DLD1 (cell line): ENCODE measurements around the gene ZNF319.

Experiments used
- in situ Hi-C: cut with HindIII; loops from 2 replicates; pipeline ENCODE4 v1.10.0; 2017; ENCODE audit warnings: low sequenced_read_pairs

Gene ZNF319

DNA sequence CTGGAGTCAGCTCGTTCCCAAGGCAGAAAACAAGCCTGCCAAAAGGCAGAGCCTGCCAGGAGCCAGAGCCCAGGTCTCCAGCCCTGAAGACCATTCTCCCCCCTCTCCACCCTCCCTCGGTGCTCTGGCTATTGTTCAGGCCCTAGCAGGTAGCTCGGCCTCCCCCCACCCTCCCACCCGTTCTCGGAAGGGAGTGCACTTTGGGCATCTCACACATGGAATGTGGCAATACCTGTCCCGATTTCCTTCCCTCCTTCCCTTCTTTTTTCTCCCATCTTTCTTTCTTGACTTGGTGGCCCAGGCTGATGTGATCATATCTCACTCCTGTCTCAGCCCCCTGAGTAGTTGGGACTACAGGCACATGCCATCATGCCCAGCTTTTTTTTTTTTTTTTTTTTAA is 41.9 kb downstream of the ZNF319 start:
- in situ Hi-C loops = no loop called here

DNA sequence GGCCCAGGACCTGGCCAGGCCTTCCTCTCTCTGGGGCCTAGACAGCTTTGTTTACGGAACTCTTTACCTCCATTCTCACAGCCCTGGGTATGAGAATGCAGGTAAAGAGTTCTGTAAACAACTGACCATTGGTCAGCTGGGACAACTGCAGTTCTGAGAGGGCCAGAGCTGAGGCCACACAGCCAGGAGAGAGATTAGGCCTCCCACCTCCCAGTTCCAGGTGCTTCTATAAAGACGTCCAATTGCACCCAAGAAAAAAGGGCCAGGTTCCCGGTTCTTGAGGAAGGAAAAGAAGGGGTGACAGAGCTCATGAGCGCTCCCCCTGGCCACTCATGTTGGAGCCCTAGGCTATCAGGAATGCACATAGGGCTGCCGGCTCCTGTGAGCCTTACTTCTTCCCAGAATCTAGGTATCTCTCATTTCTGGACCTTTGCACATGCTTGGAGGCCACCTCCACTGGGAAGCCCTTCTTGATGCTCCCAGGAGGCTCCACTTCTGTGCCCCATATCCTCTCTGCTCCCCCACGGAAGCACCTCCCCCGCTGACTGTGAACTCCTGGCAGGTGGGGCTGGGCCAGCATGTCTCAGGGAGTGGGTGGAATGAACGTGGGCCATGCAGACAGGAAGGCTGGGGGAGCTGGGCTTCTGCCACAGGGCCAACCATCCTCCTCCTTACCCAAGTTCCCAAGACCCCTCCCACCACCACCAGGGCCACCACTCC is 42.6 kb downstream of the ZNF319 start:
- in situ Hi-C loops = no loop called here

DNA sequence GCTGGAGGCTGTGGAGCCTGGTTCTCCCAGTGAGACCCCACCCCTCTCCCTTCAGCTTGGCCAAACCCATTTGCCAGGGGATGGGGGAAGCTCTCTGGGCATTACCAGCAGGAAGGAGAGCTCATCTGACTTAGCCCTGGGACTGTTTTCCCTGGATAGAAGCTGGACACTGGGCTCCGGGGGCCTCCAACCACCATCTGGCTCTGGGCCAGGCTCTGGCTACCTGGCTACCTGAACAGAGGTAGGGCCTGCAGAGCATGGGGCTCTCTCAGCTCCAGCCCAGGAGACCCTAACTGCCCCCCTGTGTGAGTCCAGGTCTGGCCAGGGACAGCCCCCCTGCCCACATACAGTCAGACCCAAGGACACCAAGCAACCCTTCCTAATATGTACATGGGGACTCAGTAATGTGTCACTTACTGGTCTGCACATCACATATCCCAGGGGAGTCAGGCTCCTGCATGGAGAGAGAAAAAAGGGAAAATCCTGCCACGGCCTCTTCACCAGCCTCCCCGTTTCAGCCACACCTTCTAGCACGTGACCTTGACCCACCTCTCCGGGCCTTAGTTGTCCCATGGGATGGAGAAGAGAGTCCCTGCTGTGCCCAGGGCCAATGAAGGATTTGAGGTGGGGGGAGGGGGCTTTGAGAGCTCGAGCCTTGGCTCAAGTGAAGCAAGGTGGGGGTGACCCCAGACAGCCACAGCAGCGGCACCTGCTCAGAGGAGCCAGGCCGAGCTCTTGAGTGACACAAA is 43.4 kb downstream of the ZNF319 start:
- in situ Hi-C loops = no loop called here

GRCh38 chr16:57956270-57956808 is 44.1 kb downstream of the ZNF319 start:
- in situ Hi-C loops = no loop called here

- in situ Hi-C loops = no loop called here
These were observed 44.8 kb downstream of the ZNF319 start for GRCh38 chr16:57955572-57956188.

- in situ Hi-C loops = no loop called here
These were observed 46.6 kb downstream of the ZNF319 start for GRCh38 chr16:57953857-57954256.

DNA sequence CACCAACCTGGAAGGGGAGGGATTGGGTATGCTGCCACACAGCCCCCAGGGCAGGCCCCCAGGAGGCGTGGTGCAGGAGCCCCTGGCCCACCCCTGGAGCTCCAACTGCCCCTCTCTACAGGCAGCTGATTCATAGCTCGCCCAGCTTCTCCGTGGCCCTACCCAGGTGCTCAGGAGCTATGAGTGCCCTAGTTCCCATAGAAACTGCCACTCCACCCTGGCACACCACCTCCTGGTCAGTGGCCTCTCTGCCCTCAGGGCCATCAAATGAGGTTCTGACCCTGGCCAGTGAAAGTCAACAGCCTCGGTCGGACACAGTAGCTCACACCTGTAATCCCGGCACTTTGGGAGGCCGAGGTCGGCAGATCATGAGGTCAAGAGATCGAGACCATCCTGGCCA is 47.6 kb downstream of the ZNF319 start:
- in situ Hi-C loops = no loop called here

DNA sequence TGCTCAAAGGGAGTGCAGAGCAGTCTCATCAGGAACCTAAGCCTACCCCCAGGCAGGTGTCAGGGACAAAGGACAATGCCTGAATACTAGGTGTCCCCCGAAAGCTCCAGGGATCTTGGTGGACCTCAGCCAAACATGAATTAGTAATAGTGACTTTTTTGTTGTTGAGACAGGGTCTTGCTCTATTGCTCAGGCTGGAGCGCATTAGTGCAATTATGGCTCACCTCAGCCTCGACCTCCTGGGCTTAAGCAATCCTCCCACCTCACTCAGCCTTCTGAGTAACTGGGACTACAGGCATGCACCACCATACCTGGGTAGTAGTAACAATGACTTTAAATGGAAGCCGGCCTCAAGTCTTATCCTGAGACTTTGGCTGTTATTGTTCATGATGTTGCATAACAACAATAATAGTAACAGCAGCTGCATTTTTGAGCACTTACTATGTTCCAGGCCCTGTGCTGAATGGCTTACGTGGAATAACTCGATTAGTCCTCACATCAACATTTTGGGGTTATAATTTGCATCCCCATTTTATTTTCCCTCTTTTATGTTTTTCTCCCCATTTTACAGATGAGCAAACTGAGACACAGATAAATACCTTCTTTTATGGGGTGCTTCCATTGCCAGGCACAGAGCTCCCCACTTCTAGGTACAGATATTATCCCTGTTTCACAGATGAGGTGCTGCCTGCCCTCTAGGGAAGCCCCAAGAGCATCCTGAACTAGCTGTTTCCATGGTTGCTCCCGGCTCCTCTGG is 49.1 kb downstream of the ZNF319 start:
- in situ Hi-C loops = no loop called here

GRCh38 chr16:57950382-57950781 is 50.1 kb downstream of the ZNF319 start:
- in situ Hi-C loops = no loop called here

GRCh38 chr16:57949595-57950238 is 50.8 kb downstream of the ZNF319 start:
- in situ Hi-C loops = no loop called here

DNA sequence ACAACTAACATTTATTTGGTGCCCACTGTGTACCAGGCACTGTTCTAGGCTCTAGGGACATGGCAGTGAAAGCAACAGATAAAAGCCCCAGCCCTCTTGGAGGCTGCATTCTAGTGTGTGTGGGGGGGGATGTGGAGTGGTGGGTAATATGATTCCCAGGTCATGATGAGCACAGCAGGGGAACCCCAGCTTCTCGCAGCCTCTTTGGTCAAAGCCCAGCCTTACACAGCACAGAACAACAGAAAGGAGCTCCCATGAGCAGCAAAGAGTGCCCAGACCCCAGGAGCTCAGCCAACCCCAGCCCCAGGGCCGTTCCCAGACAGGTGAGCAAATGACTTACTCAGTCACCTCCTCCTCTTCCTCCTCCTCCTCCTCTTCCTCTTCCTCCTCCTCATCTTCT is 51.5 kb downstream of the ZNF319 start:
- in situ Hi-C loops = no loop called here

DNA sequence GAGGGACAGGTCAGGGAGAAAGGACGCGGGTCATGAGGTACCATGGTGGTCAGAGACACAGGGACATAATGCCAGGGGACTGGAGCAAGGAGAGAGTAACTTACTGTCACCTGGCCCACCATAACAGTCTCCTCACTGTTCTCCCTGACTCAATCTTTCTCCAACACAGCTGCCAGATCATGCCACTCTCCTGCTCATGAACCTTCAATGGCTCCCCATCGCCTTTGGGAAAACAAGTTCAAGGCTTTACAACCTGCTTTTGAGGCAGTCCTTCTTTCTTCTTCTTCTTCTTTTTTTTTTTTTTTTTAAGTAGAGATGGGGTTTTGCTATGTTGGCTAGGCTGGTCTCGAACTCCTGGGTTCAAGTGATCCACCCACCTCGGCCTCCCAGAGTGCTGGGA is 52.4 kb downstream of the ZNF319 start:
- in situ Hi-C loops = no loop called here

DNA sequence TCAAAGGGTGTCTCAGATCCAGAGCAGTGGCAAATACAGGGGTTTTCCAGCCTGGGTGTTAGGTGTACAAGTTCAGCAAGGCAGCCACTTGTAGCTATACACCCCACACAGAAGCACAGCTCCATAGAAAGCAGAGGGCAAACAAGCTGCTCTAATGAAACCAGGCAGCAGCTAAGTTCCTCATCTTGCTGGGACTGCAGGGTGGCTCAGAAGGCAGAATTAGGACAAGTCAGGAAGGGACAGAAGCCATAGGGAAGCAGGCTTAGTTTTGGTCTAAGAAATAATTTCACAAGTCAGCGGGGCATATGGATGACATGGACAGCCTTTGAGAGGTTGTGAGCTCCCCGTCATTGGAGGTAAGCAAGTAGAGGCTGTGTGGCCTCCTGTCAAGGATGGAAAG is 53.2 kb downstream of the ZNF319 start:
- in situ Hi-C loops = no loop called here

- in situ Hi-C loops = no loop called here
These were observed 54.2 kb downstream of the ZNF319 start for GRCh38 chr16:57946181-57946801.

- in situ Hi-C loops = no loop called here
These were observed 54.7 kb downstream of the ZNF319 start for GRCh38 chr16:57945740-57946138.

DNA sequence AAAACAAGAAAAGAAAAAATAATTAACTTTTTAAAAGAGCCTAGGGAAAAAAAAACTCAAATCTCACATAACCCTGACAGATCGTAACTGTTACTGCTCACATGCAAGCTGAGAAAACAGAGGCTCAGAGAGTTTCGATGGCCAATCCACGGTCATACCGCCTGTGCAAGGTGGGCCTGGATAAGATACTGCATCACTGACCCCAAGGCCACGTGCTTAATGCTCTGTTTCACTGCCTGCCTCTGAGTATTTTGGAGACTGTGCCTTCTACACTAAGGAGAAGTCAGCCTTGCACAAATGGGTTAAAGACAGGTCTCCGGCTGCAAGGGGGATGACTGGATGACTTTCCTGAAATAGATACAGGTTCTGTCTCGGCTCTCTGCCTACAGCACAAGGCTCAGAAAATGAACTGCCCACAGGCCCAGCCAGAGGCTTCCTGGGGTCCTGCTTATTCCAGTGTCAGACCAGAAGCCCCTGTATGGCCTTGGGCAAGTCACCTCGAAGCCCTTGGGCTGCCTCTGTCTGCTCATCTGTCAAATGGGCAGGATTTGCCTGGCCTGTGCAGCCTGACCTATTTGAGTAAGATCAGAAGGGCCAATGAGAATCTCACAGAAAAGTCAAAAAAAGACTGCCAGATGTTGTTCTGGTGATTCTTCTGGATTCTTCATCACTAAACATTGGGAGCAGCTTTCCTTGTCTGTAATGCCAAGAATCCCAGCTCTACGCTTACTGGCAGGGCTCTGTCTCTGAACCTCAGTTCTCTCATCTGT is 55.3 kb downstream of the ZNF319 start:
- in situ Hi-C loops = no loop called here
